Keratinocyte (primary cell): Measurements from ENCODE around the gene CENPP. TPM values are rescaled to one million over a fixed set of nuclear protein-coding genes. Genes with fewer than 3 reads are reported as not detected.

Experiments
- DNase-seq: peaks from one replicate; pipeline ENCODE4 v3.0.0-alpha.2; 2011; ENCODE audit warnings: low read depth, missing footprints, low spot score
- FAIRE-seq: peaks from 2 replicates; lab custom pipeline; 2011; peaks lifted over from hg19 to GRCh38; lab: Jason Lieb, UNC
- H2AFZ ChIP-seq: 2 replicates; pipeline ENCODE4 v1.6.0; 2012; ENCODE audit warnings: low read length, control low read depth, inconsistent platforms; ENCODE audit not compliant: control insufficient read depth
- H3K27ac ChIP-seq: 2 replicates; pipeline ENCODE4 v1.5.1; 2011; ENCODE audit warnings: low read length; ENCODE audit not compliant: control insufficient read depth, insufficient read depth
- H3K27me3 ChIP-seq: 3 replicates; pipeline ENCODE4 v1.6.0; 2011; ENCODE audit warnings: low read length; ENCODE audit not compliant: control insufficient read depth, insufficient read depth; ENCODE audit errors: extremely low read depth
- H3K36me3 ChIP-seq, 2 experiments: 2 replicates in 1 of 2; 3 replicates in 1 of 2; pipeline ENCODE4 v1.5.1; 2011; ENCODE audit warnings: low read length in 2 of 2, mild to moderate bottlenecking in 1 of 2; ENCODE audit not compliant: control insufficient read depth in 2 of 2, insufficient read depth in 2 of 2; ENCODE audit errors: extremely low read depth in 1 of 2
- H3K4me1 ChIP-seq: 3 replicates; pipeline ENCODE4 v1.5.1; 2011; ENCODE audit warnings: low read length; ENCODE audit not compliant: control insufficient read depth, insufficient read depth; ENCODE audit errors: extremely low read depth
- H3K4me2 ChIP-seq: 3 replicates; pipeline ENCODE4 v1.6.0; 2011; ENCODE audit warnings: low read depth, low read length; ENCODE audit not compliant: control insufficient read depth, insufficient read depth; ENCODE audit errors: extremely low read depth
- H3K4me3 ChIP-seq, 3 experiments: fragments of 200-600 bp in 1 of 3; sonication (generic) in 1 of 3; 2 replicates in 2 of 3; 3 replicates in 1 of 3; pipeline ENCODE4 v1.5.1; 2011 to 2016; ENCODE audit warnings: low read length in 3 of 3, mild to moderate bottlenecking in 3 of 3, control low read depth in 2 of 3, inconsistent platforms in 1 of 3, low read depth in 1 of 3, mixed read lengths in 1 of 3, mixed run types in 1 of 3, moderate library complexity in 1 of 3; ENCODE audit not compliant: control insufficient read depth in 2 of 3, insufficient read depth in 2 of 3; ENCODE audit errors: extremely low read depth in 1 of 3
- H3K79me2 ChIP-seq: 2 replicates; pipeline ENCODE4 v1.6.0; 2012; ENCODE audit warnings: low read length; ENCODE audit not compliant: control insufficient read depth, insufficient read depth
- H3K9ac ChIP-seq: 3 replicates; pipeline ENCODE4 v1.6.0; 2011; ENCODE audit warnings: low read length; ENCODE audit not compliant: control insufficient read depth, insufficient read depth; ENCODE audit errors: extremely low read depth
- H3K9me1 ChIP-seq: 3 replicates; pipeline ENCODE4 v1.6.0; 2011; ENCODE audit warnings: low read length; ENCODE audit not compliant: control insufficient read depth, insufficient read depth; ENCODE audit errors: extremely low read depth
- H3K9me3 ChIP-seq: 2 replicates; pipeline ENCODE4 v1.5.1; 2012; ENCODE audit warnings: low read depth, low read length; ENCODE audit not compliant: control insufficient read depth
- H4K20me1 ChIP-seq: 3 replicates; pipeline ENCODE4 v1.6.0; 2011; ENCODE audit warnings: low read length; ENCODE audit not compliant: control insufficient read depth, insufficient read depth; ENCODE audit errors: extremely low read depth
- EZH2 ChIP-seq: IDR thresholded peaks from one replicate; pipeline ENCODE4 v1.6.1; 2012; ENCODE audit warnings: inconsistent platforms, mild to moderate bottlenecking, low read length, moderate library complexity
- dilution Hi-C: fragments of 300-500 bp; cut with MboI; formaldehyde crosslinking; loops from one replicate; pipeline ENCODE4 v1.7.0; 2020; ENCODE audit warnings: low sequenced_read_pairs; ENCODE audit not compliant: extremely low pct_ligation_motif_present
- polyA plus RNA-seq, 5 experiments: library from polyadenylated mRNA; depleted of rRNA in 3 of 5; stranded (reverse) in 3 of 5; stranded (forward) in 1 of 5; unstranded in 1 of 5; fragments of >200 nt; gene quantifications; 1 replicate in 1 of 5; 2 replicates in 3 of 5; 3 replicates in 1 of 5; pipeline versions ENCODE4 v1.2.1 to v1.2.3, GENCODE V29; 2011 to 2012; ENCODE audit warnings: missing spikeins in 2 of 5, low read depth in 1 of 5, low replicate concordance in 1 of 5
- TF ChIP-seq, protein P1 (sequence below), 3 experiments: IDR thresholded peaks in 1 of 3; conservative IDR thresholded peaks in 1 of 3; optimal IDR thresholded peaks in 1 of 3; 2 replicates in 2 of 3; 3 replicates in 1 of 3; pipeline versions ENCODE3 to v1.5.1; 2011; ENCODE audit warnings: low read length in 3 of 3, mild to moderate bottlenecking in 3 of 3, moderate library complexity in 2 of 3, control low read depth in 1 of 3, inconsistent platforms in 1 of 3; ENCODE audit not compliant: insufficient read depth in 2 of 3; ENCODE audit errors: extremely low read depth in 1 of 3

Gene CENPP
- polyA plus RNA-seq, 1 donor (not counting 4 experiments of a cell fraction or from before 2014, with no cell fraction given), result 6.7 TPM

DNA sequence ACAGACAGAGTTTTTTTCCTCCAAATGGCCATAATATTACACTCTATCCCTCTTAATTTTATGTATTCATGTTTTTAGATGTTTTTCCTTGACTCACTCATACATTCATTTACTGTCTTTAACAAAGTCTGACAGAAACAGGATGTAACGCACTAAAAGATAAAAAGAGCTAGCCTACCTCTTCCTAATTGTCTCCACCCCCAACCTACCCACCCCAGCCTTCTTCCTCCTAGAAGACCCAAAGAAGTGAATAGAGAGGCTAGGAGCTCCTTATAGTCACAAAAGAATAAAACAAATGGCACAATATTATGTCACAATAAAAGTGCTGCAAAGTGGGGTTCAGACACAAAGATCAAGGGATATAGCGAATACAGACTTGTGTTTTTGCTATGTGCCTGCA is 1.3 kb upstream of the CENPP start:
- H3K27me3 ChIP-seq, result no peaks in the 10 kb centered on the region
- FAIRE-seq (no peak), DNase-seq (no peak)
- H3K36me3 ChIP-seq, result peaks cover 12 to 20% of the 10 kb centered on the region in 2 experiments
- peak overlapping the region; percentile 75 to 98 (median 93) for H3K4me3 ChIP-seq
- peak overlapping the region; percentile 100 for H3K27ac ChIP-seq
- no peaks in the 10 kb centered on the region for H3K9me1 ChIP-seq
- peak overlapping the region; percentile 84 for H3K4me2 ChIP-seq
- no peak for TF ChIP-seq EZH2
- TF ChIP-seq, protein P1, sequence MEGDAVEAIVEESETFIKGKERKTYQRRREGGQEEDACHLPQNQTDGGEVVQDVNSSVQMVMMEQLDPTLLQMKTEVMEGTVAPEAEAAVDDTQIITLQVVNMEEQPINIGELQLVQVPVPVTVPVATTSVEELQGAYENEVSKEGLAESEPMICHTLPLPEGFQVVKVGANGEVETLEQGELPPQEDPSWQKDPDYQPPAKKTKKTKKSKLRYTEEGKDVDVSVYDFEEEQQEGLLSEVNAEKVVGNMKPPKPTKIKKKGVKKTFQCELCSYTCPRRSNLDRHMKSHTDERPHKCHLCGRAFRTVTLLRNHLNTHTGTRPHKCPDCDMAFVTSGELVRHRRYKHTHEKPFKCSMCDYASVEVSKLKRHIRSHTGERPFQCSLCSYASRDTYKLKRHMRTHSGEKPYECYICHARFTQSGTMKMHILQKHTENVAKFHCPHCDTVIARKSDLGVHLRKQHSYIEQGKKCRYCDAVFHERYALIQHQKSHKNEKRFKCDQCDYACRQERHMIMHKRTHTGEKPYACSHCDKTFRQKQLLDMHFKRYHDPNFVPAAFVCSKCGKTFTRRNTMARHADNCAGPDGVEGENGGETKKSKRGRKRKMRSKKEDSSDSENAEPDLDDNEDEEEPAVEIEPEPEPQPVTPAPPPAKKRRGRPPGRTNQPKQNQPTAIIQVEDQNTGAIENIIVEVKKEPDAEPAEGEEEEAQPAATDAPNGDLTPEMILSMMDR (optimal IDR thresholded peaks at IDR 0.05 in 1 of 3, IDR thresholded peaks at IDR 0.05 in 1 of 3, conservative IDR thresholded peaks at IDR 0.05 in 1 of 3; ENCODE audit: extremely low read depth in 1 of 3, insufficient read depth in 2 of 3, low read length in 3 of 3), result no peak
- no peaks in the 10 kb centered on the region for H4K20me1 ChIP-seq
- H3K79me2 ChIP-seq, result peaks cover 24% of the 10 kb centered on the region
- no peak overlapping the region for H2AFZ ChIP-seq
- H3K9me3 ChIP-seq, result no peaks in the 10 kb centered on the region
- dilution Hi-C loops, result no loop called here
- H3K4me1 ChIP-seq, result peaks cover 27% of the 10 kb centered on the region
- H3K9ac ChIP-seq, result peak overlapping the region; percentile 100

DNA sequence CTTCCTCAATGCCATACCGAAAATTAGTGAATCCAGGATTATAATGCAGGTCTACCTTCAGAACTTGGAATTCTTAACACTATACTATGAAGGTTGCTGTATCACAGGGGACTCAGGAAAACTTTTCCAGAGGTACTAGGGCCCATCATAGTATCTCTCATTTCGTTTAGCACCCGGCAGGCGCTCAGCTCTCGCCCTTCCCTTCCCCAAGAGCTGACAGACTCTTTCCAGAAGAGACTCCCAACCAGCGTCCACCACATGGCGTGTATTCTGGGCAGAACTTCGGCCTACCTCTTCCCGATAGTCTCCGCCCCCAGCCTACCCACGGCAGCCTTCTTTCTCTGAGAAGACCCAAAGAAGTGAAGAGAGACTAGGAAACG is 874 bp upstream of the CENPP start:
- peak overlapping the region; percentile 100 for H3K9ac ChIP-seq
- peak overlapping the region; percentile 84 for H3K4me2 ChIP-seq
- H3K4me1 ChIP-seq, result peaks cover 27% of the 10 kb centered on the region
- peaks cover 9 to 15% of the 10 kb centered on the region in 2 experiments for H3K36me3 ChIP-seq
- H3K9me1 ChIP-seq, result no peaks in the 10 kb centered on the region
- peak overlapping the region; percentile 75 to 98 (median 93) for H3K4me3 ChIP-seq
- no peak for FAIRE-seq
- H3K9me3 ChIP-seq, result no peaks in the 10 kb centered on the region
- peak overlapping the region; percentile 99 for H2AFZ ChIP-seq
- peak overlapping the region; percentile 100 for H3K27ac ChIP-seq
- dilution Hi-C loops, result no loop called here
- H3K27me3 ChIP-seq, result no peaks in the 10 kb centered on the region
- TF ChIP-seq EZH2, result no peak
- TF ChIP-seq, protein P1 (optimal IDR thresholded peaks at IDR 0.05 in 1 of 3, IDR thresholded peaks at IDR 0.05 in 1 of 3, conservative IDR thresholded peaks at IDR 0.05 in 1 of 3; ENCODE audit: extremely low read depth in 1 of 3, insufficient read depth in 2 of 3, low read length in 3 of 3), result no peak
- no peak for DNase-seq
- H3K79me2 ChIP-seq, result peaks cover 24% of the 10 kb centered on the region
- H4K20me1 ChIP-seq, result no peaks in the 10 kb centered on the region
